Esophagus squamous epithelium (tissue), 5 donors: Measurements from ENCODE around the gene UPP2. TPM values are rescaled to one million over a fixed set of nuclear protein-coding genes. Genes with fewer than 3 reads are reported as not detected.

Experiments used
- DNase-seq: peaks from one replicate; lab custom pipeline; 2025; lab: John Stamatoyannopoulos, UW
- H3K27ac ChIP-seq, 4 donors: fragments of 200-600 bp; sonication (generic); one replicate each; pipeline ENCODE4 v1.5.1; 2016 to 2019; ENCODE audit warnings: mild to moderate bottlenecking in 1 of 4
- H3K27me3 ChIP-seq, 4 donors: fragments of 200-600 bp; sonication (generic); 1 replicate in 3 of 4; 2 replicates in 1 of 4; pipeline versions ENCODE4 v1.5.1 to v1.6.0; 2017 to 2021; ENCODE audit warnings: antibody characterized with exemption in 1 of 4
- H3K36me3 ChIP-seq, 3 donors: fragments of 200-600 bp; sonication (generic); one replicate each; pipeline ENCODE4 v1.5.1; 2016 to 2019
- H3K4me1 ChIP-seq, 3 donors: fragments of 200-600 bp; sonication (generic); one replicate each; pipeline ENCODE4 v1.5.1; 2017 to 2019
- H3K4me3 ChIP-seq, 4 donors: fragments of 200-600 bp; sonication (generic); 1 replicate in 3 of 4; 2 replicates in 1 of 4; pipeline ENCODE4 v1.5.1; 2016 to 2019; ENCODE audit warnings: mild to moderate bottlenecking in 2 of 4, moderate library complexity in 1 of 4
- H3K9me3 ChIP-seq, 3 donors: fragments of 200-600 bp; sonication (generic); one replicate each; pipeline ENCODE4 v1.5.1; 2016 to 2019
- POLR2A ChIP-seq, 4 donors: fragments of 450-650 bp; IDR thresholded peaks; one replicate each; pipeline ENCODE4 v1.6.1; 2017; ENCODE audit warnings: antibody characterized with exemption in 4 of 4, mild to moderate bottlenecking in 4 of 4, moderate library complexity in 3 of 4
- WGBS, 2 donors: methylation state at CpG; one replicate each; pipeline ENCODE4 v1.1.5; 2018; 5-methylcytosine and 5-hydroxymethylcytosine counted together
- intact Hi-C: fragments of 100-400 bp; cut with DNase I; formaldehyde crosslinking; loops from one replicate; pipeline ENCODE4 v1.15.0; 2022
- total RNA-seq, 4 donors: library from RNA; depleted of rRNA; stranded (reverse); fragments of >200 nt; gene quantifications; one replicate each; pipeline ENCODE4 v1.1.0, GENCODE V29; 2016
- TF ChIP-seq, protein P1 (sequence below), 6 experiments: fragments of 450-650 bp in 4 of 6; fragments of 200-600 bp in 2 of 6; sonication (generic) in 2 of 6; IDR thresholded peaks; one replicate each; pipeline ENCODE4 v1.5.1; 2016 to 2019; ENCODE audit warnings: antibody characterized with exemption in 6 of 6, mild to moderate bottlenecking in 4 of 6, moderate library complexity in 4 of 6
- donor health status: DM: yes; HTN: yes; CAD: no.

UPP2 gene
- total RNA-seq, 4 donors from 2014 or later, result not detected

DNA sequence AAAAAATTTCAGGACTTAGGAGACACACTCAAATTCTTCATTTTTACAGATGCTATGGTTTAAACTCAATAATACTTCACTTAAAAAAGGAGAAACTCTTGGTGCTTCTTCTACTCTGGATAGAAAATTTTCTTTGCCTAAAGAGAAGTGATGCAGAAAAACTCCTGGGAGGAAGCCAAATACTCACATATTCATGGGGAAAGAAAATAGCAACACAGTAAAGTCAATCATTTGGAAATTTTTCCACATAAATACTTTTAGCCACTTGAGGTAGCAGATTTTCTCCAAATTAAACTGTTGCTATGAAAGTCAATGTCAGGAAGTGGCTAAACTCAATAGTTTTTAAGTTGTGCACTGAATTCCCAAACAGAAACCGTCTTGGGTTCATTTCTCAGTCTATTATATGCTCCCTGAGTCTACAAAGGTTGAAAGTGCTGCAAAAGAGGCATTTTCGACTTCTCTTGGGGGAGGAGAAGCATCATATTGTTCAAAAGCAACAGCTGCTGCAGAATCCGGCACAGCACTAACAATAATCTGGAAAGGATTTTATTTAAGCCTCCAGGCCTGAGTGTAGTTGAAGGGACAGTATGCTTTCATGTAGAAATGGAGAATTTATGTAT, 81.1 kb downstream of the UPP2 start:
- DNase-seq, result no peak
- Histone ChIP-seq H3K27ac (no peak overlapping the region), H3K27me3 (no peaks in the 10 kb centered on the region), H3K36me3 (no peaks in the 10 kb centered on the region), H3K4me1 (peaks cover 0 to 33% (median 0%) of the 10 kb centered on the region in 3 donors), H3K9me3 (no peaks in the 10 kb centered on the region), H3K4me3 (no peak overlapping the region)
- no peak for TF ChIP-seq POLR2A (IDR thresholded peaks at IDR 0.05)
- 65 to 81% methylated on average over 3 of the region's 3 CpGs for WGBS, 2 donors
- intact Hi-C loops, result no loop called here

DNA sequence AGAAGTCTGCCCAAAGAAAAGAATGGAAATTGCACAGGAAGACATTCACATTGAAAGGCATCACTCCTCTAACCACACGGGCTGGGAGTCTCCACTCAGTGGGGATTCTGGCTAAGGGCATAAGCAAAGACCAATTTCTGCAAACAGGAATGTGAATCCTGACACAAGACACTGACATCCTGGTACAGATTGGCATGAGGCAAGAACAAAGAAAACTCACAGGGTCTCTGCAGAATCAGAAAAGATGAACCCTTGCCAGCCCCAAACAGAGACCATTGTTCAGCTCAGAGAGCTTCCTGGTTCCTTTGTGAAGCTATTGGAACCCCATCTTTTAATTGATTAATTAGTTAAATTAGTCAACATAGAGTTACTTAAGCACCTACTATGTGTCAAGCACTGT, 82.3 kb downstream of the UPP2 start:
- H3K27ac ChIP-seq, result no peak overlapping the region
- no peaks in the 10 kb centered on the region for H3K36me3 ChIP-seq
- H3K4me1 ChIP-seq, result peaks cover 0 to 33% (median 0%) of the 10 kb centered on the region in 3 donors
- no peak for DNase-seq
- H3K9me3 ChIP-seq, result no peaks in the 10 kb centered on the region
- WGBS, 2 donors, result 23 to 44% methylated on average over 1 of the region's 1 CpG
- intact Hi-C loops, result no loop called here
- no peak overlapping the region for H3K4me3 ChIP-seq
- TF ChIP-seq, protein P1, sequence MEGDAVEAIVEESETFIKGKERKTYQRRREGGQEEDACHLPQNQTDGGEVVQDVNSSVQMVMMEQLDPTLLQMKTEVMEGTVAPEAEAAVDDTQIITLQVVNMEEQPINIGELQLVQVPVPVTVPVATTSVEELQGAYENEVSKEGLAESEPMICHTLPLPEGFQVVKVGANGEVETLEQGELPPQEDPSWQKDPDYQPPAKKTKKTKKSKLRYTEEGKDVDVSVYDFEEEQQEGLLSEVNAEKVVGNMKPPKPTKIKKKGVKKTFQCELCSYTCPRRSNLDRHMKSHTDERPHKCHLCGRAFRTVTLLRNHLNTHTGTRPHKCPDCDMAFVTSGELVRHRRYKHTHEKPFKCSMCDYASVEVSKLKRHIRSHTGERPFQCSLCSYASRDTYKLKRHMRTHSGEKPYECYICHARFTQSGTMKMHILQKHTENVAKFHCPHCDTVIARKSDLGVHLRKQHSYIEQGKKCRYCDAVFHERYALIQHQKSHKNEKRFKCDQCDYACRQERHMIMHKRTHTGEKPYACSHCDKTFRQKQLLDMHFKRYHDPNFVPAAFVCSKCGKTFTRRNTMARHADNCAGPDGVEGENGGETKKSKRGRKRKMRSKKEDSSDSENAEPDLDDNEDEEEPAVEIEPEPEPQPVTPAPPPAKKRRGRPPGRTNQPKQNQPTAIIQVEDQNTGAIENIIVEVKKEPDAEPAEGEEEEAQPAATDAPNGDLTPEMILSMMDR (IDR thresholded peaks at IDR 0.05), result no peak
- TF ChIP-seq POLR2A (IDR thresholded peaks at IDR 0.05), result no peak
- H3K27me3 ChIP-seq, result no peaks in the 10 kb centered on the region

DNA sequence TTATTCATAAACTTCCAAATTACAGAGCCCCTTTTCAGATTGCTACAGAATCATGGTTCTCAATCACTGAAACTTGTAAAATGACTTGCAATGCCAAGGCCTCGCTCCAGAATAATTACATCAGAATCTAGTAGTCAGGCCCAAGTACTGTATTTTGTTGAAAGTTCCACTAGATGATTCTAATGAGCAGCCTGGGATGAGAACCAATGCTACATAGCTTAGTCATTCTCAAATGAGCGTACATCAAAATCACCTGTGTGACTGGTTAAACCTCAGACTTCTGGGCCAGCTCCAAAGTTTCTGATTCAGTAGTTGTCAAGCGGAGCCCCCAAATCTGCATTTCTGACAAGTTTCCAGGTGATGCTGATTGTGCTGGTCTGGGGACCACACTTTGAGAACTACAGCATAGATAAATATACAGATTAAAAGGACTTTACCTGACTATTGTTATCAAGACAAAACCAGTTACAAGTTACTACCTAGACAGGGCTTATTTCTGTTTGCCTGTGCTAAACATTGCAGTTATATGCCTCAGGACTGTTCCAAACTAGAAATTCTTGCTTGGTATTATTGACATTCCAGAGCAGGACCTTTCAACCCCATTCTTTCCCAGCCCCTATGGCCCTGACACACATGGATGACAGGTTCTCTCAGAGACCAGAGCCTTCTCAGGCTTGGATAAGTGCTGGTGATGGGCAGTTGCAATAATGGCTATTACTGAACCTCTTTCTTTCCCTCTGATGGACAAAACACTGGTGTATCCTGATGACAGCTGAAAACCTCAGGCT, 83.1 kb downstream of the UPP2 start:
- intact Hi-C loops, result no loop called here
- no peak for DNase-seq

More for the DNA sequence above, 83.1 kb downstream of the UPP2 start:
- Histone ChIP-seq H3K4me1 (peaks cover 0 to 38% (median 0%) of the 10 kb centered on the region in 3 donors), H3K36me3 (no peaks in the 10 kb centered on the region), H3K9me3 (no peaks in the 10 kb centered on the region), H3K4me3 (no peak overlapping the region), H3K27ac (no peak overlapping the region), H3K27me3 (no peaks in the 10 kb centered on the region)
- WGBS, 2 donors, result 32 to 39% methylated on average over 2 to 3 of the region's 3 CpGs
- TF ChIP-seq, protein P1 (IDR thresholded peaks at IDR 0.05), result no peak
- TF ChIP-seq POLR2A (IDR thresholded peaks at IDR 0.05), result no peak

Other genes with a start within 250 kb of the UPP2 start
- gene ACVR1, start 225.5 kb upstream of the UPP2 start, total RNA-seq, result 10 to 100 TPM in 2 of 4 donors, 1 to 10 TPM in 2; 4.7 to 18.7 (median 10.3) TPM